ENCODE data around the gene HOMER1. TPM values are rescaled to one million over a fixed set of nuclear protein-coding genes. Genes with fewer than 3 reads are reported as not detected.

HOMER1 gene, protein sequence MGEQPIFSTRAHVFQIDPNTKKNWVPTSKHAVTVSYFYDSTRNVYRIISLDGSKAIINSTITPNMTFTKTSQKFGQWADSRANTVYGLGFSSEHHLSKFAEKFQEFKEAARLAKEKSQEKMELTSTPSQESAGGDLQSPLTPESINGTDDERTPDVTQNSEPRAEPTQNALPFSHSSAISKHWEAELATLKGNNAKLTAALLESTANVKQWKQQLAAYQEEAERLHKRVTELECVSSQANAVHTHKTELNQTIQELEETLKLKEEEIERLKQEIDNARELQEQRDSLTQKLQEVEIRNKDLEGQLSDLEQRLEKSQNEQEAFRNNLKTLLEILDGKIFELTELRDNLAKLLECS
- total RNA-seq (1 to 10 TPM; 6.2 to 6.8 TPM), polyA plus RNA-seq (1 to 10 TPM in 1 of 2 donors, under 1 TPM in 1; 0.88 to 1.2 TPM)
- long read RNA-seq, donor 1, partial matches to known transcripts = 1 of 2 reads
- long read RNA-seq, donor 1, other reads (novel, unspliced or antisense) = 1 of 2 reads
- long read RNA-seq, donor 2, full-length matches to known transcripts = 2 of 6 reads
- long read RNA-seq, donor 2, partial matches to known transcripts = 3 of 6 reads
- long read RNA-seq, donor 2, other reads (novel, unspliced or antisense) = 1 of 6 reads

DNA sequence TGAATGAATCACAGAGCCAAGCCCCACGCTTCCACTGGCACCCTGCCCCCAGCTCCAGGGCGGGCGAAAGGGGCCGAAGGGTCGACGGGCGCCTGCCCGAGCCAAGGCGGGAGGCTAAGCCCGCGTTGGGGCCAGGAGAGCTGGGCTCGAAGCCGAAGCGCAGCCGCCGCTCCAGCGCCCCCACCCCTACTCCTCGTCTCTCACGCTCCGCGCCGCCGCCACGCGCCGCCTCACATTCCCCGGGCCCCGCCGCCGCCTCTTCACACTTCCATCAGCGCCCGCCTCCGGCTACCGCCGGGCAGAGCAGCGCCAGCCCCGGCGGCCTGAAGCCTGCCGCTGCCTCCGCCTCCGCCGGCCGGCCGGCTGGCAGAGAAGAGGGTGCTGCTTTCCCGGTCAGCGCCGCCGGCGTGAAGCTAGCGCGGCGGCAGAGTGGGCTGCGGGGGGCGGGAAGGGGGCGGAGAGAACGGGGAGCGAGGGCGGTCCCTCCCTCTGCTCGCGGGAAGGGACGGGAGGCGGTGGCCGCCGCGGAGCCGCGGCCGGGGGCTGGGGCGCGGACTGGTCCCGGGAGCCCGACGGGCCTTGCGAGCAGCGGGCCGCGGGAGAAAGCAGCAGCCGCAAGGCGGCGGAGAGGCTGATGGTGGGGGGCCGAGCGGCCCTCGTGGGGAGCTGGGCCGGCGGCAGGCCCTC, at the start of gene HOMER1:
Gene HOMER1, minus strand, starts transcription at position 431 of the 687 bp plus-strand sequence. CDS start 1,360 bp downstream, outside the sequence.
- 0% methylated on average over 56 to 85 of the region's 85 CpGs for WGBS, 2 donors
- DNase-seq (peak; percentile 86 to 95), ATAC-seq (ENCODE audit: low FRiP score) (peak; percentile 95)
- intact Hi-C loops (cut with DNase I) = loop anchor here in 1 of 2 donors (5.0 kb wide), 1 partner anchor 98 kb away; the partner anchor contains the start of gene TENT2
- Histone ChIP-seq H3K36me3 (ENCODE audit: control insufficient read depth in 1 of 2, insufficient read depth in 2 of 2, low read length in 1 of 2) (no peaks in the 10 kb centered on the region), H3K9me3 (ENCODE audit: control insufficient read depth, low read length) (no peaks in the 10 kb centered on the region), H3K4me1 (ENCODE audit: control insufficient read depth in 1 of 2, insufficient read depth in 2 of 2, low read length in 2 of 2) (no peaks in the 10 kb centered on the region), H3K27ac (ENCODE audit: low read depth in 1 of 2, low read length in 2 of 2) (peak within 1 kb of the TSS; percentile 93 to 95), H3K4me3 (ENCODE audit: low read length in 2 of 2) (peak within 1 kb of the TSS; percentile 64 to 79), H3K27me3 (ENCODE audit: control insufficient read depth in 1 of 2, insufficient read depth in 2 of 2, low read length in 1 of 2) (no peaks in the 10 kb centered on the region)

DNA sequence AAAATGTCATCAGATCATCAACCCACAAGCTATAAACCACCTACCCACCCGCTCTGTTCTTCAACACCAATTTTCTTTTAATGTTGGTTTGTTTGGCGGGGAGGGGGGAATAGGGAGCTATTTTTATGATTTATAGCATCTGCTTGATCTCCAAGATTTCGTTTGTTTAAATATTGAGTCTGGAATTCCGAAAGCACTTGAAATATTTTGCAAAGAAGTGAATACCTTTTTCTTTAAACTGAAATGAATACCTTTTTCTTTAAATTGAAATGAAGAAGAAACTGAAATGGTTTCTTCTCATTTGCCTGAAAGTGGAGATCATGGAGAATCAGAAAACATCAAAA, 49.3 kb upstream of the HOMER1 start:
- no peaks in the 10 kb centered on the region for H3K4me1 ChIP-seq (ENCODE audit: control insufficient read depth in 1 of 2, insufficient read depth in 2 of 2, low read length in 2 of 2)
- no peak overlapping the region for H3K4me3 ChIP-seq (ENCODE audit: low read length in 2 of 2)
- WGBS, 2 donors = 47 to 60% methylated on average over 4 of the region's 4 CpGs
- ATAC-seq (ENCODE audit: low FRiP score) (no peak), DNase-seq (no peak)
- no peak overlapping the region for H3K27ac ChIP-seq (ENCODE audit: low read depth in 1 of 2, low read length in 2 of 2)
- H3K36me3 ChIP-seq (ENCODE audit: control insufficient read depth in 1 of 2, insufficient read depth in 2 of 2, low read length in 1 of 2) = no peaks in the 10 kb centered on the region
- H3K27me3 ChIP-seq (ENCODE audit: control insufficient read depth in 1 of 2, insufficient read depth in 2 of 2, low read length in 1 of 2) = no peaks in the 10 kb centered on the region
- intact Hi-C loops (cut with DNase I) = no loop called here
- H3K9me3 ChIP-seq (ENCODE audit: control insufficient read depth, low read length) = no peaks in the 10 kb centered on the region

DNA sequence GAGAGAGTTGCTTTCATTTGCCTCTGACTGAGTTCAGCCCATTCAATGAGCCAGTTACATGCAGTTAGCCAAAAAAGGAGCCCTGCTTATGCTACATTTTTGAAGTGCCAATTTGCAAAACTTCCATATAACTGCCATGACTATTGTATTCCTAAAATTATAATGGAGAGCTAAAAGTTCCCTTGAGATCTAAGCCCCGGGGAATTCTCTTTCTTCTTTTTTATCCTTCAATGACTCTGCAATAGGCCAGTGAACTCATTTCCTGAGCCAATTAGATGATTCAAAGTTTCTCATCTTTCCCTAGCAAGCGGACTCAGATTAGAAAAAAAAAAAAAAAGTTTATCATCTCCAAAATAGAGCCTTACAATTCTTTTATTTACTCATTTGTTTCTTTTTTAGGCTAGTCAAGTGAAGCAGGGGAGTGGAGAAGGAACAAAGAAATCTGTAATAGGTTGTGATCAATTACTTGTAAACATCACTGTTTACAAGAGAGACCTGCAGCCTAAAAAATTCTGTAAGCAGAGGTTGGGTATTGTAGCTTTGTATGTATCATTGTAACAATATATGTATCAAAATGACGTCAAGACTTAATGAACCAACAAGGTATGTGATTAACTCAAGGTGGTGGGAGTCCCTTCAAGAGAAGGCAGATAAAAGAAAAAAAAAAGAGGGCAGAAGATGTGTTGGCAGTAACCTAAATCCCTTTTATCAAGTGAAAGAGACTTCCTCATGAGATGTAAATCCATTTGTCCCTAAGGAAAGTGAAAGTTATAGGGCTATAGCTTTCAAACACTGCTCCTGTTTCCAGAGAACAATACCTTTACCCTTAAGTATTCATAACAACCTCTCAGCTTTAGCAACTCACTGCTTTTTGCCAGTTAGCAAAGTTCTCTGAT, 48.7 kb upstream of the HOMER1 start:
- no peak overlapping the region for H3K27ac ChIP-seq (ENCODE audit: low read depth in 1 of 2, low read length in 2 of 2)
- no peaks in the 10 kb centered on the region for H3K36me3 ChIP-seq (ENCODE audit: control insufficient read depth in 1 of 2, insufficient read depth in 2 of 2, low read length in 1 of 2)
- 60% methylated on average over 3 of the region's 3 CpGs for WGBS, 2 donors
- no peaks in the 10 kb centered on the region for H3K9me3 ChIP-seq (ENCODE audit: control insufficient read depth, low read length)
- ATAC-seq (ENCODE audit: low FRiP score) (no peak), DNase-seq (no peak)
- no peak overlapping the region for H3K4me3 ChIP-seq (ENCODE audit: low read length in 2 of 2)
- H3K27me3 ChIP-seq (ENCODE audit: control insufficient read depth in 1 of 2, insufficient read depth in 2 of 2, low read length in 1 of 2) = no peaks in the 10 kb centered on the region
- intact Hi-C loops (cut with DNase I) = no loop called here
- H3K4me1 ChIP-seq (ENCODE audit: control insufficient read depth in 1 of 2, insufficient read depth in 2 of 2, low read length in 2 of 2) = no peaks in the 10 kb centered on the region

DNA sequence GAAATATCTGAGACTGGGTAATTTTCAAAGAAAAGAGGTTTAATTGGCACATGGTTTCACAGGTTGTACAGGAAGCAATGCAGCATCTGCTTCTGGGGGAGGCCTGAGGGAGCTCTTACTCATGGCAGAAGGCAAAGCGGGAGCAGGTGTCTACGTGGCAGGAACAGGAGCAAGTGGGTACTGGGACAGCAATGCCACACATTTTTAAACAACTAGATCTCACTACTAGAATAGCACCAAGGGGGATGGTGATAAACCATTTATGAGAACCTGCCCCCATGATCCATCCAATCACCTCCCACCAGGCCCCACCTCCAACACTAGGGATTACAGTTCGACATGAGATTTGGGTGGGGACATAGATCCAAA, 47.6 kb upstream of the HOMER1 start:
- 91 to 95% methylated on average over 3 of the region's 3 CpGs for whole genome bisulfite sequencing, 2 donors
- intact Hi-C loops (cut with DNase I) = no loop called here
- H3K27me3 ChIP-seq (ENCODE audit: control insufficient read depth in 1 of 2, insufficient read depth in 2 of 2, low read length in 1 of 2) = no peaks in the 10 kb centered on the region
- H3K4me3 ChIP-seq (ENCODE audit: low read length in 2 of 2) = no peak overlapping the region
- no peaks in the 10 kb centered on the region for H3K4me1 ChIP-seq (ENCODE audit: control insufficient read depth in 1 of 2, insufficient read depth in 2 of 2, low read length in 2 of 2)
- DNase-seq (no peak), ATAC-seq (ENCODE audit: low FRiP score) (no peak)
- no peaks in the 10 kb centered on the region for H3K36me3 ChIP-seq (ENCODE audit: control insufficient read depth in 1 of 2, insufficient read depth in 2 of 2, low read length in 1 of 2)
- H3K27ac ChIP-seq (ENCODE audit: low read depth in 1 of 2, low read length in 2 of 2) = no peak overlapping the region
- H3K9me3 ChIP-seq (ENCODE audit: control insufficient read depth, low read length) = no peaks in the 10 kb centered on the region

DNA sequence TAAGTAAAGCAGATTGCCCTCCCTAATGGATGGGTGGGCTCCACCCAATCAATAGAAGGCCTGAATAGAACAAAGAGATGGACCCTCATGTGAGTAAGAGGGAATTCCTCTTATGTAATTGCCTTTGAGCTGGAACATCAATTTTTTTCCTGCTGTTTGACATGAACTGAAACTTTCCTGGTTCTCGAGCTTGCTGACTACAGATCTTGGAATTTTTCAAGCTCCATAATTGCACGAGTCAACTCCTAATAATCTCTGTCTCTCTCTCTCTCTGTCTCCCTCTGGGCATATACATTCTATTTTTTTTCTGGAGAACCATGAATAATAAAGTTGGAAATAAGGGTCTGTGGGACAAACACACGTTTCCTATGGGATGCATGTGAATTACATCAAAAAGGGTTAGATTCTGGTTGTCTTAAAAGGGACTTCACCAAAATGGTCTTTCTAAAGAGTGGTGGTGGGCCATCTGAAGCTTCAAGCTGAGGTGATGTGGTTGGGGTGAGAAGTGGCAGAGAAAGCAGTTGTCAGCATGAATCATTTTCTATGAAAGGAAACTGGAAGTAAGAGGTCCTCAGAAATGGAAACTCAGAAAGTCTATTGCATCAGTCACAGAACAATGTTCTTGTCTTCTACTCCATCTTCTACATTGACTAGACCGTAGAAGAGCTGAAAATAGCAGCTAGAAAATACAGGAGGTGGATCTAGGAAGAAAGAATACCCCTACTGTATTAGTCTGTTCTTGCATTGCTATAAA, 47.0 kb upstream of the HOMER1 start:
- Histone ChIP-seq H3K36me3 (ENCODE audit: control insufficient read depth in 1 of 2, insufficient read depth in 2 of 2, low read length in 1 of 2) (no peaks in the 10 kb centered on the region), H3K9me3 (ENCODE audit: control insufficient read depth, low read length) (no peaks in the 10 kb centered on the region), H3K4me3 (ENCODE audit: low read length in 2 of 2) (no peak overlapping the region), H3K27ac (ENCODE audit: low read depth in 1 of 2, low read length in 2 of 2) (no peak overlapping the region), H3K4me1 (ENCODE audit: control insufficient read depth in 1 of 2, insufficient read depth in 2 of 2, low read length in 2 of 2) (no peaks in the 10 kb centered on the region), H3K27me3 (ENCODE audit: control insufficient read depth in 1 of 2, insufficient read depth in 2 of 2, low read length in 1 of 2) (no peaks in the 10 kb centered on the region)
- ATAC-seq (ENCODE audit: low FRiP score) (no peak), DNase-seq (no peak)
- intact Hi-C loops (cut with DNase I) = no loop called here
- 68 to 78% methylated on average over 4 of the region's 4 CpGs for WGBS, 2 donors

DNA sequence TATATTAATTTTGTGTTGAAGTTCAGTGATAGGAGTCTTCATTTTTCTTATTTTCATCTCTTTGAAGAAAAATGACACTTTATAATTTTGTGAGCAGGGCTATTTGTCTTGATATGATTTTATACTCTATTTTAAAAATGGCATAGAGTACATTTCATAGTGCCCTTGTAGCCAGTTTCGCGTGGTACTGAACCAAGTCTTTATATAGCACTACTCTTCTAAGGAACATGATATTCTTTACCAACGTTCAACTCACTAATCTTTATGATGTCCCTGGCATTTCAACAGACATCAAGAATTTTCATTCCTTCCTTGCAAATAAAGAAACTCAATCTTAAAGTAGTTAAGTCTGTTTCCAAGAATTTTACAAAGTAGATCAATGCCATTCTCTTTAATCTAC, 41.5 kb upstream of the HOMER1 start:
- DNase-seq (no peak), ATAC-seq (ENCODE audit: low FRiP score) (no peak)
- no peaks in the 10 kb centered on the region for H3K4me1 ChIP-seq (ENCODE audit: control insufficient read depth in 1 of 2, insufficient read depth in 2 of 2, low read length in 2 of 2)
- H3K36me3 ChIP-seq (ENCODE audit: control insufficient read depth in 1 of 2, insufficient read depth in 2 of 2, low read length in 1 of 2) = no peaks in the 10 kb centered on the region
- no peak overlapping the region for H3K4me3 ChIP-seq (ENCODE audit: low read length in 2 of 2)
- intact Hi-C loops (cut with DNase I) = no loop called here
- H3K27ac ChIP-seq (ENCODE audit: low read depth in 1 of 2, low read length in 2 of 2) = no peak overlapping the region
- H3K9me3 ChIP-seq (ENCODE audit: control insufficient read depth, low read length) = no peaks in the 10 kb centered on the region
- H3K27me3 ChIP-seq (ENCODE audit: control insufficient read depth in 1 of 2, insufficient read depth in 2 of 2, low read length in 1 of 2) = peaks cover 0 to 1% of the 10 kb centered on the region in 2 donors
- WGBS, 2 donors = 35 to 36% methylated on average over 3 of the region's 3 CpGs

DNA sequence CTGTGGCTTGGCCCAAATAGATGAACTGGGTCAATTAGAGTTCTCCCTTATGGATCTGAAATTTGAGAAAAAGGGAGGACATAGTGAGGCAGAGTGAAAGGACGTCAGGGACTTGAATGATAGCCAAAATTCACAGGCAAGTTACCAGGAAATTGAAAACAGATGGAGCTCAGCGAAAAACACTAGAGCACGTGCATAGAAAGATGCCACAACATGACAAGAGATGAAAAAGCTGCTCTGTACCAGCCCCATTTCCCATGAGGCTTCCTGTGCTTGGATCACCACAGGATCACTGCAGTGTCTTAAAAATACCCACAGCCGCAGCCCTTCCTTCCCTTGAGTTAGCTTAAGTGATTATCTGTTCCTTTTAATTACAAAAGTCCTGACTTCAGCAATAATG, 39.0 kb upstream of the HOMER1 start:
- no peak for DNase-seq

DNA sequence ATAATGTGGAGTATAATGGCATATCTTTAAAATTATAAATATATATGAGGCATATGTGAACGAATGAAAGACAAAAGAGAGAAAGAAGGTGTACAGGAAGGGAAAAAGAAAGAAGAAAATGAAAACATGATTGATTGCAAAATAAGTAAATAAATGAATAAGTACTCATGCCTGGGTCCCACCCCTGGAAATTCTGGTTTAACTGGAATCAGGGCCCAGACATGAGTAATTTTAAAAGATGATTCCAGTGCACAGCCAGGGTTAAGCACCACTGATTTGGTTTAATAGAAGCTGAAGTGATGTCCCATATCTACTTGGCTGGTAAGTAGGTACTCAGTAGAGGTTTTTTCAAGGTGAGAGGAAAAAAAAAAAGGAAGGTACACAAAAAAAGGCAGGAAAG, 34.0 kb upstream of the HOMER1 start:
- Histone ChIP-seq H3K4me3 (ENCODE audit: low read length in 2 of 2) (no peak overlapping the region), H3K27ac (ENCODE audit: low read depth in 1 of 2, low read length in 2 of 2) (no peak overlapping the region), H3K9me3 (ENCODE audit: control insufficient read depth, low read length) (no peaks in the 10 kb centered on the region), H3K36me3 (ENCODE audit: control insufficient read depth in 1 of 2, insufficient read depth in 2 of 2, low read length in 1 of 2) (no peaks in the 10 kb centered on the region), H3K27me3 (ENCODE audit: control insufficient read depth in 1 of 2, insufficient read depth in 2 of 2, low read length in 1 of 2) (peaks cover 0 to 1% of the 10 kb centered on the region in 2 donors), H3K4me1 (ENCODE audit: control insufficient read depth in 1 of 2, insufficient read depth in 2 of 2, low read length in 2 of 2) (no peaks in the 10 kb centered on the region)
- 86 to 96% methylated on average over 1 of the region's 1 CpG for WGBS, 2 donors
- intact Hi-C loops (cut with DNase I) = no loop called here
- no peak for ATAC-seq (ENCODE audit: low FRiP score)
- DNase-seq = no peak

More for the DNA sequence above, 39.0 kb upstream of the HOMER1 start:
- no peak for ATAC-seq (ENCODE audit: low FRiP score)
- intact Hi-C loops (cut with DNase I) = no loop called here
- no peak overlapping the region for H3K27ac ChIP-seq (ENCODE audit: low read depth in 1 of 2, low read length in 2 of 2)
- no peaks in the 10 kb centered on the region for H3K9me3 ChIP-seq (ENCODE audit: control insufficient read depth, low read length)
- no peaks in the 10 kb centered on the region for H3K36me3 ChIP-seq (ENCODE audit: control insufficient read depth in 1 of 2, insufficient read depth in 2 of 2, low read length in 1 of 2)
- H3K4me3 ChIP-seq (ENCODE audit: low read length in 2 of 2) = no peak overlapping the region
- 33 to 34% methylated on average over 4 of the region's 4 CpGs for WGBS, 2 donors
- H3K4me1 ChIP-seq (ENCODE audit: control insufficient read depth in 1 of 2, insufficient read depth in 2 of 2, low read length in 2 of 2) = no peaks in the 10 kb centered on the region
- H3K27me3 ChIP-seq (ENCODE audit: control insufficient read depth in 1 of 2, insufficient read depth in 2 of 2, low read length in 1 of 2) = peaks cover 0 to 1% of the 10 kb centered on the region in 2 donors

Data from aorta (tissue), 5 donors.